GM18861 (cell line): ENCODE data around the gene SIGMAR1.
A peak's percentile ranks its signal among the peaks of the same experiment; 100 is the strongest.

Experiments used
- ATAC-seq: cut with Tn5 transposase; IDR thresholded peaks from one replicate; pipeline ENCODE4 v1.9.1; 2021; ENCODE audit not compliant: unreplicated experiment

Gene SIGMAR1

DNA sequence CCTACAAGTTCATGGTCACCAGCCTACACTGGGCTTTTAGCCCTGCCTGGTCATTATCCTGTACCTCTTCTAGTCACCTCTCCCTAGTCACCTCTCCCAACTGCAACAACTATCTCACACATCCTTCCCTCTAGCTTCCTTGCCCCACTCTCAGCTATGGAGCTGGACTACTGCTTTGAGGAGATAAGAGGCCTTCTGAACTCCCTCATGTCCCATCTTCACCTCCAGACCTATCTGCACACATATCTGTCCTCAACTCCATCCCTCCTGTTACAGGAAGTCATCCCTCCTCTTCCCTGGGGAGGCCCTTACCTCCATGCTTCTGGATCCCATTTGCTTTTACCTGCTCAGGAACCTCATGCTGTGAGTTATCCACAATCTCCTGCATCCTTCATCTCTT lies 31.4 kb downstream of the SIGMAR1 start:
- no peak for ATAC-seq

DNA sequence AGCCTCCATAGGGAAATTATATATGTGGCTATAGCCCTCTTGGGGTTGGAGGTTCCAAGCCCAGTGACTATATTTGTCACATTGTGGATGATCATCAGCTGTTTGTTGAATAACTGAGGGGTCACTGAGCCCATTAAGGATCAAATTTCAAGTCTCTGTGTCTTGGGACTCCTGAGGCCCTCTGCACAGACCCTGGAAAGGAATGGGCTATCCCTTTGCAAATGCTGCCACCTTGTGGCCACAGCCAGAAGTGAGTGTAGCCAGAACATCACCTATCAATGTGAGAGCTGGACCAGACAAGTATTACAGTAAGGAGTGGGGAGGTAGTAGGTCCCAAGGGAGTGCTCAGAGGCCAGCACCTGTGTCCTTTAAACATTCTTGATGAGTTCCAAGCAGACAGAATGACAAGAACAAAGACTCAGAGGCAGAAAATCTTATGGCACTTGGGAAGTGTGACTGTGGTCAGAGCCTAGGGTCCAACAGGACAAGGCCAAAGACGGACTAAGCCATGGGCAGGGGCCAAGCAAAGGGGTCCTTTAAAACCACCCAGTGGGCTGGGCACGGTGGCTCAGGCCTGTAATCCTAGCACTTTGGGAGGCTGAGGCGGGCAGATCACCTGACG lies 33.9 kb downstream of the SIGMAR1 start:
- ATAC-seq, result peak; percentile 82

DNA sequence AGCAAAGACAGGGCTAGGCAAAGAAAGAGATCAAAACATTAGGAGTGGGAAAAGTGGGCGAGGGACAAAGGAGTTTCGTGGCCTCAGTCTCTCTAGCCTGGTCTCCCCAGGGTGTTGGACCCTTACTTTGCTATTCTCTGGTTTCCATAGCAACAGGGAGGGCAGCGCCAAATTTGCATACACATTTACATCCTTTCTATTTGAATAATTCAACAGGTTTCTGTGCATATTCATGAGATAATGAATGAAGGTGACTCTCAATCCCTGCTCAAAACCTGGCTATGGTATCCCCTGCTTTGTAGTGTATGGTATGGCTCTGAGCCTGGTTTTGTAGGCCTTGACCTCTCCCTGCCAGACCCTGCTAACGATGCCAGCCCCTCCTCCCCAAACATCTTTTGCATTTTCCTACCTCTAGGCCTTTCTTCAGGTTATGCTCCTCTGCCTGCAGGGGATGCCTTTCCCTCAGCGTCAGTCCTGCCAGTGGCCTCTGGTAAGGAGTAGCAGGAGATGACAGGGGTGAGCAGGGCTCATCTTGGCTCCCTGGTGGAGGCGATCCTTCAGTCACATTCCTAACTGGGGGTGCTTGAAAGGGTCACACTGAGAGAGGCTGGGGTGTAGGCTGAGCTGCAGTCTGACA lies 35.5 kb downstream of the SIGMAR1 start:
- ATAC-seq, result no peak

DNA sequence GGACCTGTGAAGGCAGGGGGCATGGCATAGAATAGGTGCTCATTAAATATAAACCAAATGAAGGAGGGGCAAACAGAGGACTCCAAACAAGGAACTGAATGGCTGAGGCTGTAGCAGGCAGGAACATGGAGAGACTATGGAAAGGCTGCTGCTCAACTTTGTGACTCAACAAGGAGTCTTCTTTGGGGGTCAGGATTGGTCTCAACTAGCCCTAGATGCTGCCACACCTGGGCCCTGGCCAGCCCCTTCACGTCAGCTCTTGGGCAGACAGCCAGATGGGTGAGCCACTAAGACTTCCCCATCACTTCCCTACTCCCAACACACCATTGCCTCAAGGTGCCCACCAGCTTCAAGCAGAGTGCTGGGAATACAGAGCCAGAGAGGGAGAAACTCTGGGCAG lies 36.7 kb downstream of the SIGMAR1 start:
- ATAC-seq, result no peak

DNA sequence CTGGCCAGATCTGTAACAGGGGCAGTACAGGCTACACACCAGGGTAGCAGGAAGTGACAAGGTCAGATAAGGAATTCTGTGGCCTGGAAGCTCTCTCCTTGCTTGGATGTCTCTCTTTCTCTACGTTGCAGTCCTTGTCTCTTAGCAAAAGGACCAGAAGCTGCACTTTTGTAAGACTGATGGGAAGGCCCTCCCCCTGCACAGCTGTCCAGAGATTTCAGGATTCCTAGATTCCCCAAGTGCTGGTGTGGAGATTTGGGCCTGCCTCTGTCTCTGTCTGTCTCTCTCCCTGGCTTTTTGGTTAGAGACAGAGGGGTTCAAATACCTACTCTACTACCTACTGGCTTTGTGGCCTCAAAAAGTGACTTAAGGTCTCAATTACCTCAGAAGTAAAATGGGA lies 38.0 kb downstream of the SIGMAR1 start:
- ATAC-seq, result no peak

DNA sequence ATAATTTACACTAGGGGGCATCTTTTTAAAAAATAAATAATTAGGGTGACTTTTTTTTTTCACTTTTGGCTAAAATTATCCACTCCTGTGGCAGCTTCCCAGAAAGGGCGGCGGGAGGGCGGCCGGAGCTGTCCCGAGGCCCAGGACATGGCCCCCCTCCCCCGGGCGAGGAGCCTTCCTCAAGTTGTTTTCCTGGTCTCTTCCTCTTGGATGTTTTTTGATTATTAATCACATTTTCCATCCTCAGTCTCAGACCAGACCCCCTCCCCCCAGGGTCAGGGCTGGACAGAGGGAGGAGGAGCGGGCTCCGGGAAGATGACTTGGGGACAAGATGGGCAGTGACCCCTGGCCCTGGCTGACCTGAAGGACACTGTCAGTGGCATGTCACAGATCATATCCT lies 43.4 kb downstream of the SIGMAR1 start:
- no peak for ATAC-seq

DNA sequence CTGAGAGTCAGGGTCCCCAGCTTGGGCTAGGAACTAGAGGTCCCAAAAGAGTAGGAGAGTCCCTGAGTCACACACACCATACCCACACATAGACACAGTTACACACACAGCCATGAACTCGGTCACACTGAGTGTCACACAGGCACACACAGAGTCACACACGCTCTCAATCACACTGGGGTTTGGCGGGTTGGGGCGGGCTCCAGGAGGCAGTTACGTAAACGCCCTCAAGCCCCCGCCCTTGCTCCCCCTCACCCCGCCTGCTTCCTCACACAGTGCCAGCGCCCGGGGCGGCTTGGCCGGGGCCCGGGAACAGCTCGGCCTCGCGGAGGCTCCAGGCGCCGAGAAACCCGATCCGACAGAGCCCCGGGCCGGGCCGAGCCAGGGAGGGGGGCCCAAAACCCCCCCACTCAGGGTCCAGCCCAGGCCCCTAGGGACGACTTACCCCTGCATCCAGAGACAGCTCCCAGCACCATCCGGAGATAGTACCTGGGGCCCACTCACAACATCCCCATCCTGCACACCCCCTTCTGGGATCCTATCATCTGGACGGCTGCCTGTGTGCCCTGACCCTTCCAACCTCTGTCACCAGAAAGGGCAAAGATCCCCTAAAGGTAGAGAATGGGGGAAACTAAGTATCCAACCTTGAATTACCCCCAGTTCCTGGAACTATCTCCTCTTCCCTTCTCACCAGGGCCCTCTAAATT lies 44.5 kb downstream of the SIGMAR1 start:
- ATAC-seq, result no peak

DNA sequence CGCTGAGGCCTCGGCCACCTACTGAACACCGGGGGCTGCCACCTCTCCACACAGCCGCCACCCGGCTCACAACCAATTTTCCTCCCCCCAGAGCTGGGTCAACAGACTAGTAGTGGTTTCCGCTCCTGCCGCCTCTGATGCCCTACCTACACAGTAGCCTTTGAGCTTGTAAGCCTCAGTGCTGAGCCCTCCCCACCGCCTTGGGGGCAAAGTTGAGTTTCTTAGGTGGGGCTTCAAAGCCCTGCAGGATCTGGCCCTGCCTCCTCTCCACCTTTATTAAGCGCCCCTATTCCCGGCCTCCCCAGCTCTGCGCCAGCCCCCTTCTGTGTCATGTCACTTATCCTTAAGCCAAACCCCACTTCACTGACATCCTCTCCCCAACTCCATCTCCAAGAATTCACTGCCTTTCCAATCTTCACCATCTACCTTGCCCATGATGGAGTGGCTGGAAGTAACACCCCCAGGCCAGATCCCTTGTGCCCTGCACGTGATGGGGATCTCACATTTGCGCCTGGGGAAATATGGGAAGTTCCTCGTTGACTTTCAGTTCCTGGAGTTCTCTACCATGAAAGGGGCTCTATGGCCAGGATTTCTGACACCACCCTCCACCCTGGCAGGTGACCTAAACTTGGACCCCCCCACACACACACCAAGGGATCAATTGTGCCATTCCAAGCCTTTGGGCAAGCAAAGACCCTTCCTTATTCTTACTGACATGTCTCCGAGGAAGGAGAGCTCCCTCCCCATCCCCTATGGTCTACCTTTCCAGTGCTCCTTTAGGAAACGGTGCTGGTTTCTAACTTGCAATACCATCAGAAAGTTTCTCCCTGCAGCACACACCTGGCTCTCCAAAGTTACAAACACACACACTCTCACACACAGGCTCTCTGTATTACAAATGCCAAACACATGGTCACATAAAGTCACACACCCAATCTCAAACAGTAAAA lies 45.4 kb downstream of the SIGMAR1 start:
- no peak for ATAC-seq

DNA sequence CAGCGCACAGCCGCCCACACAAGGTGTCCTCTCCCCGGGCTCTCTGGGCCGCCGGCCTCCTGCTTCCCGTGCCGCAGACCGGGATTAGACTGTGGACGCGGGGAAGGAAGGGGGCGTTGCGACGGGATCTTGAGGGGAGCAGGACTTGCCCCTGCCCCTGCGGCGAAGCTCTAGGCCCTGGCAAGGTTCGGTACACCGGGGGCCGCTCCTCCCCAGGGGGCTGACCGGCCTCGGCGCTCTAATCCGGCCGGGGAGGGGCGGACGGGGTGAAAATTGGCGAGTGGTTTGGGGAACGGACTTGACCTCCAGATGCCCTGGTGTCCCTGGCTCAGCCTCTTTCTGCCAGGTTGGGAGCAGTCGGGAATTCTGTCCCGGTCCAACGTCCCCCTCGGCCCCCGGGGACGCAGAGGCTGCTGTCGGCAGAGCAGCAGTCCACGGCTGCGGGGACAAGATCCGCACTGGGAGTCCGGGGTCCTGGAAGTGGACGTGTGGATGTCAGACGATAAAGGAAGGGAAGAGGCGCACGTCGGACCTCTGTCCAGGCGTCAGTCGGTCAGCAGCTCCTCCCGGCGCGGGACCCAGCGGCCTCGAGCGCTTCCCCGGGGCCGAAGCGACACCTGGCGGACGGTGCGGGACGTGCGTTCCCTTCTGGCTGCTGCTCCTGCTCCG lies 46.2 kb downstream of the SIGMAR1 start:
- no peak for ATAC-seq

DNA sequence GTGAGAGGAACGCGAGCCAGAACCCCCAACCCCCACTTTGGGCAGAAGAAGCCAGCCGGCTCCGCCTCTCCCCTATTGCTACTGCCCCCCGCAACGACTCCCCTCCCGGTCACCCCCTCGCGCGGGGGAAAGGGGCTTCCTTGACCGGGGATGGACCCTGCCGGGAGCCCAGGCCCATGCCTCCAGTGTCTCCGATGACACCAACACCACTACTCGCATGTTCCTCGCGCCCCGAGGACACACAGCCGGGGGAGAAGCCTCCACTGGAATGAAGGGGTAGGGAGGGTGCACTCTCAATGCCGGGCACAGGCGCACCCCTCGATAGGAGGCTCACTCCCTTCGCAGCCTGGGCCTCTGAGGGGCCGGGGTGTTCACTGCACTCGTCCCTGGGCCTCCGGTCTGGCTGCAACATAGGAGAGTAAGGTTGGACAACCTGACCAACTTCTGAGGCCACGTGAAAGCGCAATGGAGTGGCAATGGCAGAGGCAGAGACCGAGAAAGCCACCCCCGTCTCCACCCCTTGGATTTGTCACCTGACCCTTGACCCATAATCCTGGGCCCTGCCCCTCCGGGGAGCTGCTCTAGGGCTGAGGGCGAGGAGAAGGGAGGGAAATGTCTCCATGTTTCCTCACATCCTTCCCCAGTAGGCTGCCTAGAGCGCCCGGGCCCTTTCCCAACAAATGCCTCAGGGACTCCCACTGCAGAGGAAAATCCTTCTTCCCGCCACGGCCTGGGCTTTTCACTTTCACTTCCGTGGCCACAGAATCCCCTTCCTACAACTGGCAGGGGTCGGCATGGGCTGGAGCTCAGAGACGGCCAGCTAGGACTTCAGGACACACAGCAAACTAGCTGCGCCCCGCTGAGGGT lies 47.0 kb downstream of the SIGMAR1 start:
- no peak for ATAC-seq

DNA sequence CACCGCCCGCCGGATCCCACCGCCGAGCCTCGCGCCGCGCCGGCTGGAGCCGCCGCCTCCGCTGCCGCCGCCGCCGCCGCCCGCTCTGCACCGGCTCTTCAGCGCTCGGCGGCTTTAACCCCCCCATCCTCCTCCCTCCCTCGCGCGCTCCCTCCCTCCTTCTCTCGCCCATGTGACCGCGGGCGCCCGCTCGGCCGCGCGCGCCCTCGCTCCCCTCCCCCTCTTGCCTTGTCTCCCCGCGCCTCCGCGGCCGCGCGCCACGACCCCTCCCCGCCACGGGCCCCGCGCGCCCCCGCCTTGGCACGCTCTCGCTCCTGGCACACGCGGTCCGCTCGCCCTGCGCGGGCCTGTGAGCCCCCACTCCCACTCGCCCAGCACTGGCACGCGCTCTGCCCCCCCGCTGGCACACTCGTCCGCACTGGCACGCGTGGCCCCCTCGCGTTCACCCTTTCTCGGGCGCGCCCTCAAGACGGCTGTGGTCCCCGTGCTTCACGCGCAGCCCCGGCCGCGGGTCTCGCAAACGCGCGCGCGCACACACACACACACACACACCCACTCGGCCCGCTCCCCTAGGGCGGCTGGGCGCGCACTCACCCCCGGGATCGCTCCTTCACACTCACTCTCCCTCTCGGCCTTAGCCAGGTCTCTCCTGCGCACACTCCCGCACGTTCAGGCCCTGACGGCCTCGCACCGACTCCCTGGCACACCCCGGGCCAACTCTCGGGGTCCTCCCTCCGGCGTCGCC lies 47.8 kb downstream of the SIGMAR1 start, which contains the start of gene CNTFR:
Gene CNTFR, minus strand, starts transcription at position 89 of the 745 bp plus-strand sequence. CDS start 20,743 bp downstream, outside the sequence.
- ATAC-seq, result no peak

DNA sequence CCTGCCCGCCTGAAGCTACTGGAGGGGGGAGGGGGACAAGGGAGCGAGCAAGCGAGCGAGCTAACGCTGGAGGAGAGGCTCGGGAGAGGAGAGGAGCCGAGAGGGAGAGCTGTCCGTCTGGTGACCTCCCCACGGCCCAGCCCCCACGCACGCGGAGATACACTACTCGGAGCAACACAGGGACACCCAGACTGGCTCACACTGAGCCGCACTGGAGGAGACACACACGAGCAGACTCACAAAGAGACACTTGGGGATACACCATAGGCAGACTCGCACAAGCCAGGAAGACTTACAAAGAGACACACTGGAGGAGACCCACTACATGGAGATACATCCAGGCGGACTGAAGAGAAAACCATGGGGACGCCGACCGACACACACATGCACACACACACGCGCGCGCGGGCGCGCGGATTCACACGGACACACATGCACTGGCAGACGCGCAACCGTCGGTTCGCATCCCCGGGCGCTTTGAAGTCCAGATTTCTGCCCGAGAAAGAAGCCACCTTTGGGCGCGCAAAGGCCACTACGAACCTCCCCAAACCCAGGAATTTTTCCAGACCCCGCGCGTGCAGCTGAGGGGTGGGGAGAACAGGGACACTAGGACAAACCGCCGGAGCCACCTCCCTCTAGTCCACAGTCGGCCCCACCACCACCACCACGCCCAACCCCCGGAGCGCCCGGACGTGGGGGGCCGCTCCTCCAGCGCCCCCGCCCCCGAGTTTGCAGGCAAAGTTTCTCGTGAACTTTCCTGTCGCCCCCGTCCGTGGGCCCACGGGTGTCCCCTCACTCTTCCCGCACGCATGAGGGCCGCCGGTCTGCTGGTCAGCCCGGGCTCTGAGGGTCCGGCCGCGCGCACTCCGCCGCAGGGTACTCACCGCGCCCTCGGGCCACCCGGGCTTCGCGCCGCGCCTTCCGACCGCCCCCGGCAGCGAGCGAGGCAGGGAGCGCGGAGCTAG lies 48.6 kb downstream of the SIGMAR1 start:
- no peak for ATAC-seq

DNA sequence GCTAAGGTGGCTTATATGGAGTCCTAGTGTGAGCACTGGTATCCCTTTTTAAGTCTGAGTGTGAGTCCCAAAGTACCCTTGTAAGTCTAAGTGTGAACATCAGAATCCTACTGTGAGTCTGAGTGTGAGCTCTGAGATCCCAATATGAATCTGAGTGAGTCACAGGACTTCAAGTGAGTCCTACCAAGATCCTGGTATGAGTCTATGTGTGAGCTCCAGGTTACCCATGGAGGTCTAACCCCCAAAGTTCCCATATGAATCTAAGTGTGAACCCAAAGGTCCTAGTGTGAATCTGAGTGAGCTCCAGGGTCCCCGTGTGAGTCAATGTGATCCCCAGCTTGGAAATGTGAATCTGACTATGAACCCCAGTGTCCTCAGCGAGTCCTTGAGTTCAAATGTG lies 50.3 kb downstream of the SIGMAR1 start:
- ATAC-seq, result no peak

DNA sequence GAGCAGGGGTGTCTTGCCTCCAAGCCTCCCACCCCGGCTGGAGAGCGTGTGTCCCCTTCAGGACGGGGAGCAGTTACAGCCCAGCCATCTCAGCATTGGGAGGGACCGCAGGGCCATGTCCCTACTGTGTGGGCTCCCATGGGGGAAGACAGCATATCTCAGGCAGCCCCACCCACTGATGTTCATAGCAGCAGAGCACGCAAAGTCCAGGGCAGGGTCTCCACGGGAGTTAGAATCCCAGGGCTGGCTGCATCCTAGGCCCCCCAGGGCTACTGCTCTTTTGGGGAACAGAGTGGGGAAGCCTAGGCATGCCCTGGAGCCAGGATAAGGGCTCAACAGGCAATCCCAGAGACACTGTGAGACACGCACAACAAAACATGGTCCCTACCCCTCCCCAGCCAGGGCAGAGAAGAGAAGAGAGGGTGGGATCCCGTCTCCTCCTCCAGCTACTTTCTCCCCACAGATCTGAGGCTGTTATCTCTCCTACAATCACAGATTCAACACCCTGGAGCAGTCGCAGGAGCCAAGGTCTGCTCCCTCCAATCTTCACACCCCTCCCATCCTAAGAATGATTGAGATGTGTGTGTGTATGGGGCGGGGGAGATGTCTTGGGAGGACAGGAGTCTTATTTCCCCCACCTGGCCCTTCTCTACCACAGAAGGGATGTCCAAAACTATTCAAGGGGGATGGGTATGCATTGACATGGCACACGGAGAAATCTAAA lies 51.5 kb downstream of the SIGMAR1 start:
- no peak for ATAC-seq

DNA sequence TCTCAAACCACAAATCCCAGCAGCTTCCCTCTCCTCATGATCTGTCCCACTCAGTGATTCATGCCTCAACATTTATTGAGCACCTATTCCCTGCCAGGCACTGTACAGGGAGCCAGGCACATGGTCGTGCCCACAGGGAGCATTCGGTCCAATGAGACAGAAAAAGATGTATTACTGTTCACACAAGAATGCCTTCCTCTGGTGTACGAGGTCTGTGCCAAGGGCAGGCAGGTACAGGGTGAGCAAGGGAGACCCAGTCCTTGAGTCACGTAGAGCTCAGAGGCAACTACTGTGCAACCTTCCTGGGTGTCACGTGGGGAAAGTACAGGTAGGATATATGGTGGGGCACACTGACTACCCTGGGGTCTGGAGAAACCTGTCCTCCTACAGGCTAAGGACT lies 52.6 kb downstream of the SIGMAR1 start:
- ATAC-seq, result no peak
